SU-DHL-6 (cell line): ENCODE results near the gene SLC8A2.

Experiments
- H2AFZ ChIP-seq: fragments of 200-600 bp; sonication (generic); 2 replicates; pipeline ENCODE4 v1.6.1; 2014; ENCODE audit warnings: low read depth, mild to moderate bottlenecking, moderate library complexity, mixed read lengths, antibody characterized with exemption, low read length; ENCODE audit not compliant: severe bottlenecking
- H3F3A ChIP-seq: fragments of 200-600 bp; shearing (Covaris generic); 2 replicates; pipeline ENCODE4 v1.6.0; 2016; ENCODE audit warnings: antibody characterized with exemption, mild to moderate bottlenecking; ENCODE audit not compliant: insufficient read depth
- H3K27ac ChIP-seq: fragments of 200-600 bp; sonication (generic); 2 replicates; pipeline ENCODE4 v1.5.1; 2016; ENCODE audit warnings: low read depth, mild to moderate bottlenecking, low read length, moderate library complexity, mixed read lengths
- H3K27me3 ChIP-seq: fragments of 200-600 bp; sonication (generic), shearing (Covaris generic); 2 replicates; pipeline ENCODE4 v1.6.0; 2014; ENCODE audit warnings: mild to moderate bottlenecking, low read length
- H3K36me3 ChIP-seq: fragments of 200-600 bp; sonication (generic); 2 replicates; pipeline ENCODE4 v1.6.1; 2014; ENCODE audit warnings: mild to moderate bottlenecking, low read length, mixed read lengths
- H3K4me2 ChIP-seq: fragments of 300-600, 200-600 bp; shearing (Covaris generic), sonication (generic); 2 replicates; pipeline ENCODE4 v1.6.0; 2014; ENCODE audit warnings: low read length, low read depth, mild to moderate bottlenecking; ENCODE audit not compliant: poor library complexity, severe bottlenecking
- H3K4me3 ChIP-seq: fragments of 200-600 bp; sonication (generic); 2 replicates; pipeline ENCODE4 v1.5.1; 2014; ENCODE audit warnings: antibody characterized with exemption, low read length, mild to moderate bottlenecking, mixed read lengths; ENCODE audit not compliant: insufficient read depth, poor library complexity, severe bottlenecking
- H3K79me2 ChIP-seq: fragments of 200-600 bp; sonication (generic); 2 replicates; pipeline ENCODE4 v1.6.1; 2014; ENCODE audit warnings: mild to moderate bottlenecking, low read length, moderate library complexity; ENCODE audit not compliant: insufficient read depth
- H3K9ac ChIP-seq: fragments of 200-600 bp; sonication (generic); 2 replicates; pipeline ENCODE4 v1.7.0; 2014; ENCODE audit warnings: mild to moderate bottlenecking, low read length
- H3K9me2 ChIP-seq: fragments of 200-600 bp; sonication (generic); replicated peaks from 2 replicates; pipeline ENCODE4 v1.6.1; 2014; ENCODE audit warnings: low read length; ENCODE audit not compliant: insufficient read depth
- H3K9me3 ChIP-seq: fragments of 200-600 bp; sonication (generic); 2 replicates; pipeline ENCODE4 v1.6.1; 2014; ENCODE audit warnings: low read length, mixed read lengths; ENCODE audit not compliant: insufficient read depth
- H4K20me1 ChIP-seq: fragments of 200-600 bp; sonication (generic); 2 replicates; pipeline ENCODE4 v1.6.1; 2014; ENCODE audit warnings: low read depth, mild to moderate bottlenecking, antibody characterized with exemption, low read length, moderate library complexity, mixed read lengths
- CTCF ChIP-seq: fragments of 200-600 bp; sonication (generic); IDR thresholded peaks from one replicate; pipeline ENCODE4 v1.5.1; 2017; ENCODE audit warnings: antibody characterized with exemption, mild to moderate bottlenecking, low read length, moderate library complexity; ENCODE audit not compliant: insufficient read depth, poor library complexity, severe bottlenecking
- EZH2phosphoT487 ChIP-seq: fragments of 200-600 bp; sonication (generic), shearing (Covaris generic); conservative IDR thresholded peaks from 2 replicates; pipeline ENCODE4 v1.6.1; 2018; ENCODE audit warnings: mild to moderate bottlenecking, antibody characterized with exemption, low read length, moderate library complexity, mixed read lengths

SLC8A2 gene

DNA sequence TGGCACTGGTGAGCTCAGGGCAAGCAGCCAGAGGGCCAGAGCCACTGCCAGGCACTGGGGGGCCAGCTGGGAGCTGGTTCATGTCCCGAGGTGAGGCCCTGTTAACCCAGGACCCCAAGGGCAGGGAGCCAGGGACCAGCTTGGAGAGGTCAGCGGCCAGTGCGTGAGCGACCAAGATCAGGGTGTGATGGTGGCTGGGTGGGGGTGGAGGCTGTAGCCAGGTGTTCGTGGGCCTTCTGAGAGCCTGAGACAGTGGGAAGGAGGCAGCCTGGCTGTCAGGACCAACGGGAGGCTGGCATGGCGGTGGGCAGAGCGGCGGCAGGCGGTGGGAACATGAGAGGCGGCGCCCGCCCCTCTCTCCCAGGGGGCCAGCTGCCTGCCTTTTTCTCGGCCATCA is 20.4 kb upstream of the SLC8A2 start:
- Histone ChIP-seq H4K20me1 (no peaks in the 10 kb centered on the region), H3K36me3 (no peaks in the 10 kb centered on the region), H3K27me3 (no peaks in the 10 kb centered on the region), H3K27ac (no peak overlapping the region), H3F3A (no peaks in the 10 kb centered on the region), H3K9ac (no peak overlapping the region), H3K4me2 (no peak overlapping the region), H3K4me3 (no peak overlapping the region), H3K9me3 (no peaks in the 10 kb centered on the region), H2AFZ (no peak overlapping the region), H3K9me2 (no peaks in the 10 kb centered on the region), H3K79me2 (no peaks in the 10 kb centered on the region)
- TF ChIP-seq CTCF (no peak), EZH2phosphoT487 (no peak)

DNA sequence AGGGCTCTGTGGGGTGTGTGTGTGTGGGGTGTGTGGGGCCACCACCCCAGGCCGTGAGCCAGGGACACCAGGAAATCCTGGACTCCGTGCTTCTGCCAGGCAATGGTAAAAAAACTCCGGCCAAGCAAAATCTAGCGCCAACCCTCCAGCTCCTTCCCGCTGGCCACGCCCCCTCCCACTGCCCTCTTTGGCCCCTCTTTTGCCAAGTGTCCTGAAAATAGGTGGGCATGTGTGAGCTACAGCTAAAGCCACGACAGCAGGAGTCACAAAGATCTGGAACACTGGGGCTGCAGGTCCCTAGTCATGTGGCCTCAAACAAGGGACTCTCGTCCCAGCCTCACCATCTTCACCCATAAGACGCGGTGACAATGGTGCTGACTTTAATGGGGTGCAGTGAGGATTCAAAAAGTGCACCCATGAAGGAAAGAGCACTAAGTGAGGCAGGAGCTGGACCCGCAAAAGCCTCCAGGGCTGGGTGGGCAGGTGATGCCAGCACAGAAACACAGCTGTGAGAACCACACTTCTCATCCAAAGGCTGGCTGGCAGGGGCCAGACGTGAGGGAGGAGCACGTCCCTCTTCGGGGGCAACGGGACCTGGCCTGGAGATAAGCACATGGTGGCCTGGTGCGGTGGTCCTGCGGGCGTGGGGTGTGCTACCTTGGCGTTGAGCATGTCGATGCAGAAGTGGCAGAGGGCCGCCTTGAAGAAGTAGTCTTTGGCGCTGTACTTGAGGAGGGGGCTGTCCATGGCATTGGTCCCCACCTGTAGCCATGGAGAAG is 19.9 kb upstream of the SLC8A2 start:
- no peaks in the 10 kb centered on the region for H3K9me3 ChIP-seq
- H3K4me3 ChIP-seq = no peak overlapping the region
- H3K36me3 ChIP-seq = no peaks in the 10 kb centered on the region
- no peak overlapping the region for H3K9ac ChIP-seq
- H3F3A ChIP-seq = no peaks in the 10 kb centered on the region
- H3K27me3 ChIP-seq = no peaks in the 10 kb centered on the region
- TF ChIP-seq EZH2phosphoT487 (no peak), CTCF (no peak)
- no peak overlapping the region for H3K27ac ChIP-seq
- H3K4me2 ChIP-seq = no peak overlapping the region
- no peaks in the 10 kb centered on the region for H3K79me2 ChIP-seq
- H4K20me1 ChIP-seq = no peaks in the 10 kb centered on the region
- no peaks in the 10 kb centered on the region for H3K9me2 ChIP-seq
- no peak overlapping the region for H2AFZ ChIP-seq

DNA sequence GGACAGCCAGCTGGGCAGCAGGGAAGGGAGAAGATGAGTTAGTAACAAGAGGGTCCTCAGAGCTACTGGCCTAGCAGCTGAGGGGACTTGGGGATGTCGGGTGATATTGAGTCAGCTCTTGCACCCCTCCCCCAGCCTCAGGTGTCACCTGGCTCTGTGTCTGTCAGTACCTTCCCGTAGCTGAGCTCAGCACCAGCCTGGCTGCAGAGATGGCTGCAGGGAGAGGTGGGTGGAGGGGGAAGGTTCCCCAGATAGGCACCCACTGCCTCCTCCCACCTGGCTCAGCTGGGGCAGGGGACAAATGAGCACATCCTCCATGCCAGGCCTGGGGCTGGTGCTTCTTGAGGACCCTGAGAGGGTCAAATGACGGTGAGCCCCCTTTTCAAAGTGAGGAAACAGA is 19.2 kb upstream of the SLC8A2 start:
- no peaks in the 10 kb centered on the region for H4K20me1 ChIP-seq
- TF ChIP-seq EZH2phosphoT487 = no peak
- TF ChIP-seq CTCF = no peak
- no peaks in the 10 kb centered on the region for H3K79me2 ChIP-seq
- no peak overlapping the region for H3K4me2 ChIP-seq
- no peak overlapping the region for H2AFZ ChIP-seq
- H3K9ac ChIP-seq = no peak overlapping the region
- no peaks in the 10 kb centered on the region for H3F3A ChIP-seq
- no peaks in the 10 kb centered on the region for H3K9me3 ChIP-seq
- H3K27ac ChIP-seq = no peak overlapping the region
- no peaks in the 10 kb centered on the region for H3K36me3 ChIP-seq
- no peaks in the 10 kb centered on the region for H3K27me3 ChIP-seq
- no peaks in the 10 kb centered on the region for H3K9me2 ChIP-seq
- H3K4me3 ChIP-seq = no peak overlapping the region
